ENCODE measurements around the gene RAD9B.
"Not testable (repeated sequence)": the region's sequence is repeated elsewhere in the genome, so short reads cannot be mapped to it uniquely, and the experiment has no call there.

Gene RAD9B

GRCh38 chr12:110528277-110528839 is 26.2 kb downstream of the RAD9B start:
- DNase-seq, result no peak

- no peak for DNase-seq
Measured at GRCh38 chr12:110530511-110530910, 28.4 kb downstream of the RAD9B start.

- no peak for DNase-seq
Measured at GRCh38 chr12:110531741-110532333, 29.7 kb downstream of the RAD9B start.

GRCh38 chr12:110532644-110533043 is 30.5 kb downstream of the RAD9B start:
- DNase-seq, result no peak

GRCh38 chr12:110533607-110534006 is 31.5 kb downstream of the RAD9B start:
- DNase-seq, result no peak

- DNase-seq, result no peak
Measured at GRCh38 chr12:110534811-110535210, 32.7 kb downstream of the RAD9B start.

- no peak for DNase-seq
Measured at GRCh38 chr12:110536834-110537604, 34.9 kb downstream of the RAD9B start.

- no peak for DNase-seq
Measured at GRCh38 chr12:110537605-110538409, 35.7 kb downstream of the RAD9B start.

- no peak for DNase-seq
Measured at GRCh38 chr12:110538869-110539622, 36.9 kb downstream of the RAD9B start.

- DNase-seq, result no peak
Measured at GRCh38 chr12:110540048-110540447, 37.9 kb downstream of the RAD9B start.

- DNase-seq, result no peak
Measured at GRCh38 chr12:110543252-110543959, 41.3 kb downstream of the RAD9B start.

- no peak for DNase-seq
Measured at GRCh38 chr12:110543965-110544364, 41.8 kb downstream of the RAD9B start.

- not testable (repeated sequence) for DNase-seq
Measured at GRCh38 chr12:110545259-110545658, 43.1 kb downstream of the RAD9B start.

GRCh38 chr12:110545812-110546211 is 43.7 kb downstream of the RAD9B start:
- no peak for DNase-seq

GRCh38 chr12:110546339-110546738 is 44.2 kb downstream of the RAD9B start:
- DNase-seq, result no peak

GRCh38 chr12:110547090-110547489 is 45.0 kb downstream of the RAD9B start:
- no peak for DNase-seq

GRCh38 chr12:110548678-110549077 is 46.5 kb downstream of the RAD9B start:
- DNase-seq, result no peak

GRCh38 chr12:110549716-110550115 is 47.6 kb downstream of the RAD9B start:
- DNase-seq, result no peak

GRCh38 chr12:110550981-110551380 is 48.9 kb downstream of the RAD9B start:
- DNase-seq, result no peak
